SU-DHL-6 (cell line): Measurements from ENCODE around the gene TRNP1.
A peak's percentile ranks its signal among the peaks of the same experiment; 100 is the strongest.

Experiments
- H2AFZ ChIP-seq: fragments of 200-600 bp; sonication (generic); 2 replicates; pipeline ENCODE4 v1.6.1; 2014; ENCODE audit warnings: low read depth, mild to moderate bottlenecking, moderate library complexity, mixed read lengths, antibody characterized with exemption, low read length; ENCODE audit not compliant: severe bottlenecking
- H3F3A ChIP-seq: fragments of 200-600 bp; shearing (Covaris generic); 2 replicates; pipeline ENCODE4 v1.6.0; 2016; ENCODE audit warnings: antibody characterized with exemption, mild to moderate bottlenecking; ENCODE audit not compliant: insufficient read depth
- H3K27ac ChIP-seq: fragments of 200-600 bp; sonication (generic); 2 replicates; pipeline ENCODE4 v1.5.1; 2016; ENCODE audit warnings: low read depth, mild to moderate bottlenecking, low read length, moderate library complexity, mixed read lengths
- H3K27me3 ChIP-seq: fragments of 200-600 bp; sonication (generic), shearing (Covaris generic); 2 replicates; pipeline ENCODE4 v1.6.0; 2014; ENCODE audit warnings: mild to moderate bottlenecking, low read length
- H3K36me3 ChIP-seq: fragments of 200-600 bp; sonication (generic); 2 replicates; pipeline ENCODE4 v1.6.1; 2014; ENCODE audit warnings: mild to moderate bottlenecking, low read length, mixed read lengths
- H3K4me2 ChIP-seq: fragments of 300-600, 200-600 bp; shearing (Covaris generic), sonication (generic); 2 replicates; pipeline ENCODE4 v1.6.0; 2014; ENCODE audit warnings: low read length, low read depth, mild to moderate bottlenecking; ENCODE audit not compliant: poor library complexity, severe bottlenecking
- H3K4me3 ChIP-seq: fragments of 200-600 bp; sonication (generic); 2 replicates; pipeline ENCODE4 v1.5.1; 2014; ENCODE audit warnings: antibody characterized with exemption, low read length, mild to moderate bottlenecking, mixed read lengths; ENCODE audit not compliant: insufficient read depth, poor library complexity, severe bottlenecking
- H3K79me2 ChIP-seq: fragments of 200-600 bp; sonication (generic); 2 replicates; pipeline ENCODE4 v1.6.1; 2014; ENCODE audit warnings: mild to moderate bottlenecking, low read length, moderate library complexity; ENCODE audit not compliant: insufficient read depth
- H3K9ac ChIP-seq: fragments of 200-600 bp; sonication (generic); 2 replicates; pipeline ENCODE4 v1.7.0; 2014; ENCODE audit warnings: mild to moderate bottlenecking, low read length
- H3K9me2 ChIP-seq: fragments of 200-600 bp; sonication (generic); replicated peaks from 2 replicates; pipeline ENCODE4 v1.6.1; 2014; ENCODE audit warnings: low read length; ENCODE audit not compliant: insufficient read depth
- H3K9me3 ChIP-seq: fragments of 200-600 bp; sonication (generic); 2 replicates; pipeline ENCODE4 v1.6.1; 2014; ENCODE audit warnings: low read length, mixed read lengths; ENCODE audit not compliant: insufficient read depth
- H4K20me1 ChIP-seq: fragments of 200-600 bp; sonication (generic); 2 replicates; pipeline ENCODE4 v1.6.1; 2014; ENCODE audit warnings: low read depth, mild to moderate bottlenecking, antibody characterized with exemption, low read length, moderate library complexity, mixed read lengths
- CTCF ChIP-seq: fragments of 200-600 bp; sonication (generic); IDR thresholded peaks from one replicate; pipeline ENCODE4 v1.5.1; 2017; ENCODE audit warnings: antibody characterized with exemption, mild to moderate bottlenecking, low read length, moderate library complexity; ENCODE audit not compliant: insufficient read depth, poor library complexity, severe bottlenecking
- EZH2phosphoT487 ChIP-seq: fragments of 200-600 bp; sonication (generic), shearing (Covaris generic); conservative IDR thresholded peaks from 2 replicates; pipeline ENCODE4 v1.6.1; 2018; ENCODE audit warnings: mild to moderate bottlenecking, antibody characterized with exemption, low read length, moderate library complexity, mixed read lengths

The TRNP1 gene

GRCh38 chr1:26991310-26992116 is 2.0 kb upstream of the TRNP1 start:
- H3K9ac ChIP-seq, result no peak overlapping the region
- H3K27ac ChIP-seq, result no peak overlapping the region
- H4K20me1 ChIP-seq, result no peaks in the 10 kb centered on the region
- H3K79me2 ChIP-seq, result no peaks in the 10 kb centered on the region
- no peaks in the 10 kb centered on the region for H3K9me2 ChIP-seq
- no peak overlapping the region for H3K4me2 ChIP-seq
- no peaks in the 10 kb centered on the region for H3F3A ChIP-seq
- no peak overlapping the region for H3K4me3 ChIP-seq
- no peak overlapping the region for H2AFZ ChIP-seq
- no peaks in the 10 kb centered on the region for H3K9me3 ChIP-seq
- no peaks in the 10 kb centered on the region for H3K27me3 ChIP-seq
- no peaks in the 10 kb centered on the region for H3K36me3 ChIP-seq
- TF ChIP-seq CTCF, result no peak
- TF ChIP-seq EZH2phosphoT487, result no peak

- H3K4me2 ChIP-seq, result peak overlapping the region; percentile 80
- no peak for TF ChIP-seq CTCF
- TF ChIP-seq EZH2phosphoT487, result no peak
- no peaks in the 10 kb centered on the region for H3K27me3 ChIP-seq
- no peaks in the 10 kb centered on the region for H3K9me2 ChIP-seq
- H3K4me3 ChIP-seq, result peak overlapping the region; percentile 91
- no peaks in the 10 kb centered on the region for H3F3A ChIP-seq
- peak overlapping the region; percentile 62 for H3K9ac ChIP-seq
- H3K79me2 ChIP-seq, result no peaks in the 10 kb centered on the region
- no peaks in the 10 kb centered on the region for H3K9me3 ChIP-seq
- no peak overlapping the region for H3K27ac ChIP-seq
- H2AFZ ChIP-seq, result peak overlapping the region; percentile 95
- H3K36me3 ChIP-seq, result no peaks in the 10 kb centered on the region
- no peaks in the 10 kb centered on the region for H4K20me1 ChIP-seq
Observed at GRCh38 chr1:26994020-26994786, 711 bp downstream of the TRNP1 start.

- Histone ChIP-seq H3K9ac (no peak overlapping the region), H3K79me2 (no peaks in the 10 kb centered on the region), H3K36me3 (no peaks in the 10 kb centered on the region), H3K27ac (no peak overlapping the region), H2AFZ (no peak overlapping the region), H3K27me3 (no peaks in the 10 kb centered on the region), H4K20me1 (no peaks in the 10 kb centered on the region), H3K4me2 (no peak overlapping the region), H3K4me3 (no peak overlapping the region), H3K9me3 (no peaks in the 10 kb centered on the region), H3K9me2 (no peaks in the 10 kb centered on the region), H3F3A (no peaks in the 10 kb centered on the region)
- TF ChIP-seq CTCF, result no peak
- no peak for TF ChIP-seq EZH2phosphoT487
Observed at GRCh38 chr1:26994787-26995517, 1.5 kb downstream of the TRNP1 start.
